Hepatocyte (in vitro differentiated cells): ENCODE data around the gene AMMECR1. TPM values are rescaled to one million over a fixed set of nuclear protein-coding genes. Genes with fewer than 3 reads are reported as not detected.

ENCODE experiments used
- DNase-seq: peaks from one replicate; pipeline ENCODE4 v3.0.0-alpha.2; 2016; ENCODE audit warnings: low spot score
- H2AFZ ChIP-seq: fragments of 200-600 bp; sonication (generic); 2 replicates; pipeline ENCODE4 v1.6.0; 2016; ENCODE audit warnings: antibody characterized with exemption, mild to moderate bottlenecking
- H3K27ac ChIP-seq: fragments of 200-600 bp; sonication (generic); 2 replicates; pipeline ENCODE4 v1.5.1; 2016; ENCODE audit warnings: mild to moderate bottlenecking
- H3K27me3 ChIP-seq: fragments of 200-600 bp; sonication (generic); 2 replicates; pipeline ENCODE4 v1.6.1; 2016
- H3K36me3 ChIP-seq: fragments of 200-600 bp; sonication (generic); replicated peaks from 2 replicates; pipeline ENCODE4 v1.5.1; 2016; ENCODE audit warnings: low read depth; ENCODE audit not compliant: insufficient read depth
- H3K4me1 ChIP-seq: fragments of 200-600 bp; sonication (generic); 2 replicates; pipeline ENCODE4 v1.5.1; 2016; ENCODE audit warnings: mild to moderate bottlenecking, moderate library complexity; ENCODE audit not compliant: insufficient read depth
- H3K4me2 ChIP-seq: fragments of 200-600 bp; sonication (generic); 2 replicates; pipeline ENCODE4 v1.6.0; 2016
- H3K4me3 ChIP-seq: fragments of 200-600 bp; sonication (generic); 2 replicates; pipeline ENCODE4 v1.5.1; 2016; ENCODE audit warnings: mild to moderate bottlenecking
- H3K79me2 ChIP-seq: fragments of 200-600 bp; sonication (generic); 2 replicates; pipeline ENCODE4 v1.6.0; 2017; ENCODE audit warnings: mild to moderate bottlenecking
- H3K9me2 ChIP-seq: fragments of 200-600 bp; sonication (generic); replicated peaks from 2 replicates; pipeline ENCODE4 v1.6.0; 2017; ENCODE audit warnings: mild to moderate bottlenecking; ENCODE audit not compliant: insufficient read depth
- H3K9me3 ChIP-seq: fragments of 200-600 bp; sonication (generic); 2 replicates; pipeline ENCODE4 v1.5.1; 2016; ENCODE audit warnings: low read depth, mild to moderate bottlenecking
- H4K20me1 ChIP-seq: fragments of 200-600 bp; sonication (generic); 2 replicates; pipeline ENCODE4 v1.6.0; 2016; ENCODE audit warnings: mild to moderate bottlenecking; ENCODE audit not compliant: insufficient read depth, poor library complexity, severe bottlenecking
- EZH2 ChIP-seq: fragments of 200-600 bp; sonication (generic); IDR thresholded peaks from 2 replicates; pipeline ENCODE4 v1.6.1; 2016; ENCODE audit warnings: antibody characterized with exemption, mild to moderate bottlenecking, borderline replicate concordance
- EZH2phosphoT487 ChIP-seq: fragments of 200-600 bp; sonication (generic); IDR thresholded peaks from one replicate; pipeline ENCODE4 v1.6.1; 2018; ENCODE audit warnings: antibody characterized with exemption, mild to moderate bottlenecking, low read depth, moderate library complexity; ENCODE audit not compliant: unreplicated experiment, severe bottlenecking
- WGBS: methylation state at CpG from one replicate; pipeline ENCODE4 v1.1.6; 2016; ENCODE audit warnings: low lambda C conversion rate; ENCODE audit errors: missing lambda C conversion rate; 5-methylcytosine and 5-hydroxymethylcytosine counted together
- polyA plus RNA-seq: library from polyadenylated mRNA; unstranded; fragments of >200 nt; fragmentation: Nextera tagmentation; extraction: Ambion mirVana; gene quantifications from 2 replicates; pipeline ENCODE4 v1.2.1, GENCODE V29; 2016
- total RNA-seq: library from RNA; depleted of rRNA; stranded (reverse); fragments of >200 nt; gene quantifications from 2 replicates; pipeline ENCODE4 v1.2.3, GENCODE V29; 2014
- TF ChIP-seq, protein P1 (sequence below): fragments of 200-600 bp; sonication (generic); IDR thresholded peaks from 2 replicates; pipeline ENCODE4 v1.5.1; 2016; ENCODE audit warnings: antibody characterized with exemption, mild to moderate bottlenecking; ENCODE audit not compliant: poor library complexity

AMMECR1 gene
- total and polyA plus RNA-seq, 2 experiments from 2014 or later, result 24.6 to 33.3 TPM

DNA sequence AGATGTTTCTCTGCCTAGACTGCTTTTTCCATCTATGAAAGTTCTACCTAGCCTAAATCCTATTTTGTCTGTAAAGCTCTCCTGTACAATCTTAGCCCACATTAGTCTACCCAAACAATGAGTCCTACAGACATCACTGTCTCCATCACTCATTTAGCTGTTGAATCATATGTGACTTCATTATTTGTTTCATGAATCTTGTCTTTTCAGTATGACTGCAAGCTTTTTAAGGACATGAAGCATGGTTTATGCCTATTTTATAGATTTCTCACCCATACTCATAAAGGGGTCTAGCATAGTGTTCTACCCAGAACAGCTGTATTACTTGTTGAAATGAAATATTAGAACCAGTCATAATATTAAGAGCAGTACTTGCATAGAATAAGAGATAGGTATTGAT is 13.0 kb downstream of the AMMECR1 start:
- Histone ChIP-seq H3K79me2 (peaks cover 61% of the 10 kb centered on the region), H3K4me2 (no peak overlapping the region), H3K36me3 (no peaks in the 10 kb centered on the region), H3K27me3 (no peaks in the 10 kb centered on the region), H3K9me2 (no peaks in the 10 kb centered on the region), H3K9me3 (no peaks in the 10 kb centered on the region), H3K4me3 (no peak overlapping the region), H2AFZ (no peak overlapping the region), H3K27ac (no peak overlapping the region), H3K4me1 (no peaks in the 10 kb centered on the region), H4K20me1 (no peaks in the 10 kb centered on the region)
- TF ChIP-seq, protein P1, sequence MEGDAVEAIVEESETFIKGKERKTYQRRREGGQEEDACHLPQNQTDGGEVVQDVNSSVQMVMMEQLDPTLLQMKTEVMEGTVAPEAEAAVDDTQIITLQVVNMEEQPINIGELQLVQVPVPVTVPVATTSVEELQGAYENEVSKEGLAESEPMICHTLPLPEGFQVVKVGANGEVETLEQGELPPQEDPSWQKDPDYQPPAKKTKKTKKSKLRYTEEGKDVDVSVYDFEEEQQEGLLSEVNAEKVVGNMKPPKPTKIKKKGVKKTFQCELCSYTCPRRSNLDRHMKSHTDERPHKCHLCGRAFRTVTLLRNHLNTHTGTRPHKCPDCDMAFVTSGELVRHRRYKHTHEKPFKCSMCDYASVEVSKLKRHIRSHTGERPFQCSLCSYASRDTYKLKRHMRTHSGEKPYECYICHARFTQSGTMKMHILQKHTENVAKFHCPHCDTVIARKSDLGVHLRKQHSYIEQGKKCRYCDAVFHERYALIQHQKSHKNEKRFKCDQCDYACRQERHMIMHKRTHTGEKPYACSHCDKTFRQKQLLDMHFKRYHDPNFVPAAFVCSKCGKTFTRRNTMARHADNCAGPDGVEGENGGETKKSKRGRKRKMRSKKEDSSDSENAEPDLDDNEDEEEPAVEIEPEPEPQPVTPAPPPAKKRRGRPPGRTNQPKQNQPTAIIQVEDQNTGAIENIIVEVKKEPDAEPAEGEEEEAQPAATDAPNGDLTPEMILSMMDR, result no peak
- TF ChIP-seq EZH2phosphoT487, result no peak
- no peak for TF ChIP-seq EZH2
- DNase-seq, result no peak

DNA sequence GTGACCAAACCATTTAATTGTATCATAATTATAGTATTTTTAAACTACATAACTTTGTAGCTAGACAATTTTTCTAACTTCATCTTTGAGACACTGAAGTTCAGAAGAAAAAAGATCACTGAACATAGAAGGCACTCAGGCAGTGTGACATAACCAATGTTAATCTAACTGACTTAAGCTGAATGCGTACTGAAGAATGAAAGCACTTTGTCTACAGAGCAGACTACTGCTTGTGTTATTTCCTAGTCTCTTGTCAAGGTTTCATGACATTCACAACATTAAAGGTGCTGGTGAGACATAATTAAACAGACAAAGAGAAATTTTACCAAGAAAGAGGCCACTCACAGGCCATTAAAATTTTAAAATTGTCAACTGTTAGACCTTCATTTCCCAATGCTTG is 13.5 kb downstream of the AMMECR1 start:
- peaks cover 56% of the 10 kb centered on the region for H3K79me2 ChIP-seq
- H3K4me2 ChIP-seq, result no peak overlapping the region

DNA sequence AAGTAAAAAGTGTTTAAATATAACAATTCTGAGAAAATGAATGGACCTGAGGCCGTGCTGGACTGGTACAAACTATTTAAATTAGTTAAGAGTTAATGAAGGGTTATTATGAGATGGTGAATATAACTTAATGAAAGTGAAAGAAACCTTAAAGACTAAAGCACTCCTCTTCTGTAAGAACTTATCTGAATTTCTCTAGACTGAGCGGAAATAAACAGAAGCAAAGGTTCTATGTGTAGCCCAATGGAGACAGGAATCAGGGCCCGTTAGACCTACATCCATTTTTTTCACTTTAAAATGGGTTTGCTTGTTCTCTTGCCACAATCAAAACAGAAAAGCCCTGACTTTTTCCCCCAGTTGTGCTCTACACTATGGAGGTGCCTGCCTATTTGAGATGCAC is 14.9 kb downstream of the AMMECR1 start:
- Histone ChIP-seq H3K27me3 (no peaks in the 10 kb centered on the region), H3K4me2 (no peak overlapping the region), H3K36me3 (no peaks in the 10 kb centered on the region), H3K79me2 (peaks cover 49% of the 10 kb centered on the region), H3K9me3 (no peaks in the 10 kb centered on the region), H3K4me3 (no peak overlapping the region), H2AFZ (no peak overlapping the region), H3K9me2 (no peaks in the 10 kb centered on the region), H3K4me1 (no peaks in the 10 kb centered on the region), H4K20me1 (no peaks in the 10 kb centered on the region), H3K27ac (no peak overlapping the region)
- DNase-seq, result no peak
- 77% methylated on average over 3 of the region's 3 CpGs for WGBS
- no peak for TF ChIP-seq EZH2
- no peak for TF ChIP-seq EZH2phosphoT487
- TF ChIP-seq, protein P1, result no peak

More for the DNA sequence above, 13.5 kb downstream of the AMMECR1 start:
- Histone ChIP-seq H3K4me1 (no peaks in the 10 kb centered on the region), H4K20me1 (no peaks in the 10 kb centered on the region), H3K9me3 (no peaks in the 10 kb centered on the region), H3K36me3 (no peaks in the 10 kb centered on the region), H3K4me3 (no peak overlapping the region), H3K27ac (no peak overlapping the region), H2AFZ (no peak overlapping the region), H3K9me2 (no peaks in the 10 kb centered on the region), H3K27me3 (no peaks in the 10 kb centered on the region)
- DNase-seq, result no peak
- WGBS, result 56% methylated on average over 1 of the region's 1 CpG
- TF ChIP-seq EZH2 (no peak), EZH2phosphoT487 (no peak)
- TF ChIP-seq, protein P1, result no peak

DNA sequence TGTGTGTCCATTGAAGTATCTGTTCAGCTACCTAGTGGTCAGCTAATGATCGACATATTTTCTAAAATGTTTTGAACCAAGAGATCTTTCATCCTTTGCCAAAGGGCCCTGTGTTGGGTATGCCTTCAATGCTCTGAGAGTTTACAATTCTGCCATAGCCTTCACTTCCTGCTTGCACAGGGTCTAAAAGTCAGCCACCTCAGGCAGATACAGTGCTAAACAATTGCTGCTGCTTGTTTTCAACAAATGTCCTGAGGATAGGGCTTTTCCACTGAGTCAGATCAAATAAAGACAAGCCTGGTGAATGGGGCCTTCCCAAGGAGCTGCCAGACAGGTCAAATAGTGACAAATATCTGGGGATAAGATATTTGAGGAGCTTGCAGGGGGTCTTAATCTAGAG is 16.7 kb downstream of the AMMECR1 start:
- Histone ChIP-seq H3K27me3 (no peaks in the 10 kb centered on the region), H3K27ac (no peak overlapping the region), H3K79me2 (peaks cover 43% of the 10 kb centered on the region), H3K36me3 (no peaks in the 10 kb centered on the region), H3K4me2 (no peak overlapping the region), H3K9me2 (no peaks in the 10 kb centered on the region), H3K9me3 (no peaks in the 10 kb centered on the region), H2AFZ (no peak overlapping the region), H3K4me3 (no peak overlapping the region), H3K4me1 (no peaks in the 10 kb centered on the region), H4K20me1 (no peaks in the 10 kb centered on the region)
- 72% methylated on average over 1 of the region's 1 CpG for WGBS
- TF ChIP-seq EZH2phosphoT487 (no peak), EZH2 (no peak)
- TF ChIP-seq, protein P1, result no peak
- DNase-seq, result no peak
